Loucy (cell line): ENCODE results near the gene ARHGAP26.

Experiments used
- CTCF ChIP-seq: fragments of 200-600 bp; sonication (generic); conservative IDR thresholded peaks from 2 replicates; pipeline ENCODE4 v1.5.1; 2014; ENCODE audit warnings: mild to moderate bottlenecking, antibody characterized with exemption, low read length
- EZH2phosphoT487 ChIP-seq: fragments of 200-600 bp; IDR thresholded peaks from 2 replicates; pipeline ENCODE4 v1.6.1; 2018; ENCODE audit warnings: antibody characterized with exemption, mild to moderate bottlenecking, moderate library complexity, borderline replicate concordance

- TF ChIP-seq EZH2phosphoT487 = no peak
- no peak for TF ChIP-seq CTCF
Observed at GRCh38 chr5:142823806-142824205, 53.6 kb downstream of the ARHGAP26 start.
